GM12864 (cell line): ENCODE measurements around the gene CGB5.
"Not testable (repeated sequence)": the region's sequence is repeated elsewhere in the genome, so short reads cannot be mapped to it uniquely, and the experiment has no call there.

Source experiments
- DNase-seq: peaks from one replicate; pipeline ENCODE4 v3.0.0-alpha.2; 2011; ENCODE audit warnings: low read depth
- H3K4me3 ChIP-seq: 2 replicates; pipeline ENCODE4 v1.5.1; 2011; ENCODE audit warnings: mild to moderate bottlenecking, low read depth, low read length, control low read depth
- TF ChIP-seq, protein P1 (sequence below): IDR thresholded peaks from 2 replicates; pipeline ENCODE4 v1.5.1; 2011; ENCODE audit warnings: low read depth, mild to moderate bottlenecking, moderate library complexity, low read length, control low read depth, inconsistent platforms; ENCODE audit errors: missing control alignments

CGB5 gene

DNA sequence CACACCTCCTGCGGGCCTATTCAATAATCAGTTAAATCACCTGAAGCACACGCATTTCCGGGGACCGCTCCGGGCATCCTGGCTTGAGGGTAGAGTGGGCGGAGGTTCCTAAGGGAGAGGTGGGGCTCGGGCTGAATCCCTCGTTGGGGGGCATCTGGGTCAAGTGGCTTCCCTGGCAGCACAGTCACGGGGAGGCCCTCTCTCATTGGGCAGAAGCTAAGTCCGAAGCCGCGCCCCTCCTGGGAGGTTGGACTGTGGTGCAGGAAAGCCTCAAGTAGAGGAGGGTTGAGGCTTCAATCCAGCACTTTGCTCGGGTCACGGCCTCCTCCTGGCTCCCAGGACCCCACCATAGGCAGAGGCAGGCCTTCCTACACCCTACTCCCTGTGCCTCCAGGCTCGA is at the start of gene CGB5:
Gene CGB5, plus strand, starts transcription at position 301 of the 400 bp plus-strand sequence. CDS start 362 bp downstream, outside the sequence.
- DNase-seq, result not testable (repeated sequence)

DNA sequence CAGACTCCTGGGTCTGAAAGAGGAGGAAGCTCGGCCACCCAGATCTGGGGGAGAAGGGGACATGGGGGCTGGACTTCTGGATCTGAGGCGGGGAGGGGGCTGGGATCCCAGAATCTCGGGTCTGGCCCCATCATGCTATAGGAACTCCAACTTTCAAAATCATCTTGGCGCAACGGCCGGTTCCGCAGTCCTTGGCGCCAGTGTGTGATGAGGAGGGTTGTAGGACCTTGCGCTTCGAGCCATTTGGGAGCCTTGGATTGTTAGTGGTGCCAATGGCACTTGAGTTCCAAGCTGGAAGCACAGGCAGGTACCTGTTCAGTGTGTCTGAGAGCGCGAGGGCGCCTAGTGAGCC is 49.6 kb upstream of the CGB5 start:
- H3K4me3 ChIP-seq, result peak overlapping the region; percentile 98
- DNase-seq, result no peak

More for the DNA sequence above, at the start of gene CGB5:
- not testable (repeated sequence) for H3K4me3 ChIP-seq

DNA sequence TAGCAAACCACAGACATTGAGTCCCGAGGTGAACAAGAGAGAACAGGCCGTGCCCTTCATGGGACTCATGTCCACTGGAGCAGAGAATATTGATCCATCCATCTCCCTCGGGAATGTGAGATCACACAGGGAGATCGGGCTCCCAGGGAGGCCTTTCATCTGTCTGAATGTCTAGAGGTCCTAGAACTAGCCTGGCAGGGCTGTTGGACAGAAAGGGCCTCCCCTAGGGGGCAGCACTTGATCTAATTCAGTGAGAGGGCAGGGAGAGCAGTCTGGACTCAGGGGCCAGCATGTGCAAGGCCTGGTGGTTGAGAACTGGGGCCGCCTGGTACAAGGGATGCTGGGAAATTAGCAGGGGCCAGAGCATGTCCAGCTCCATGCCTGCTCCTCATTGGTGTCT is 45.7 kb upstream of the CGB5 start:
- H3K4me3 ChIP-seq, result no peak overlapping the region
- TF ChIP-seq, protein P1, sequence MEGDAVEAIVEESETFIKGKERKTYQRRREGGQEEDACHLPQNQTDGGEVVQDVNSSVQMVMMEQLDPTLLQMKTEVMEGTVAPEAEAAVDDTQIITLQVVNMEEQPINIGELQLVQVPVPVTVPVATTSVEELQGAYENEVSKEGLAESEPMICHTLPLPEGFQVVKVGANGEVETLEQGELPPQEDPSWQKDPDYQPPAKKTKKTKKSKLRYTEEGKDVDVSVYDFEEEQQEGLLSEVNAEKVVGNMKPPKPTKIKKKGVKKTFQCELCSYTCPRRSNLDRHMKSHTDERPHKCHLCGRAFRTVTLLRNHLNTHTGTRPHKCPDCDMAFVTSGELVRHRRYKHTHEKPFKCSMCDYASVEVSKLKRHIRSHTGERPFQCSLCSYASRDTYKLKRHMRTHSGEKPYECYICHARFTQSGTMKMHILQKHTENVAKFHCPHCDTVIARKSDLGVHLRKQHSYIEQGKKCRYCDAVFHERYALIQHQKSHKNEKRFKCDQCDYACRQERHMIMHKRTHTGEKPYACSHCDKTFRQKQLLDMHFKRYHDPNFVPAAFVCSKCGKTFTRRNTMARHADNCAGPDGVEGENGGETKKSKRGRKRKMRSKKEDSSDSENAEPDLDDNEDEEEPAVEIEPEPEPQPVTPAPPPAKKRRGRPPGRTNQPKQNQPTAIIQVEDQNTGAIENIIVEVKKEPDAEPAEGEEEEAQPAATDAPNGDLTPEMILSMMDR, result peak; percentile 64
- no peak for DNase-seq

More for the DNA sequence above, 49.6 kb upstream of the CGB5 start:
- TF ChIP-seq, protein P1, result no peak

DNA sequence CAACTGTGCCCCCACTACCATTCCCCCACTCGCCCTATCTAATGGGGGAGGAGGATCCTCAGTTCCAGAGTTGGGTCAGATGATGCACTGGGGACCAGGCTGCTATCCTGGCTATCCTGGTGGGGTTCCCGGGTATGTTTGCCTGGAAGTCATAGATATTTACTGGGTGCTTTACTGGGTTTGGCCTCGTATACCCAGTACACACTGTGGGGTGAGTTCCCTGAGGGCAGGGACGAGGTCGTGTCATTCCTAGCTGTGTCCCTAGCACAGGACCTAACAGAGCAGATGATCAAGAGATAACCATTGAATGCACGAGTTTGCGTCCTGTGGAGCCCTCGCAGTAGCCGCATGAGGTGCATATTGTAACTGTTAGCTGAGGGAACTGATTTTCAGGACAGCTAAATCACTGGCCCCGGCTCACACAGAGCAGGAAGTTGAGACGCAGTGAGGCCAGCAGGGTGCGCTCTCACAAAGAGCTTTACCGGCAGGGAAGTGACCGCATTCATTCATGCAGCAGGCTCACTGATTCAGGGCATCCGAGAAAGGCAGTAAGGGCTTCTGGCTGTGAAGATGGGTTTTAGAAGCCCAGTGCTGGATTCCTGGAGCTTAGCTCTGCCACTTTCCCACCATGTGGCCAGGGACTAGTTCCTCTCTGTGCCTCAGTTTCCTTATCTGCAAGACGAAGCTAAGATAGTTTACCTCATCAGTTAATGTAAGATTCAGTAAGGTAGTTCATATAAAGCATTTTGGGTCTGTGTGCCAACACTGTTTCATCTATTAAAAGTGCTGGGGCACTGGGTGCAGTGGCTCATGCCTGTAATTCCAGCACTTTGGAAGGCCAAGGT is 43.9 kb upstream of the CGB5 start:
- DNase-seq, result no peak
- TF ChIP-seq, protein P1, result peak; percentile 91
- H3K4me3 ChIP-seq, result no peak overlapping the region

DNA sequence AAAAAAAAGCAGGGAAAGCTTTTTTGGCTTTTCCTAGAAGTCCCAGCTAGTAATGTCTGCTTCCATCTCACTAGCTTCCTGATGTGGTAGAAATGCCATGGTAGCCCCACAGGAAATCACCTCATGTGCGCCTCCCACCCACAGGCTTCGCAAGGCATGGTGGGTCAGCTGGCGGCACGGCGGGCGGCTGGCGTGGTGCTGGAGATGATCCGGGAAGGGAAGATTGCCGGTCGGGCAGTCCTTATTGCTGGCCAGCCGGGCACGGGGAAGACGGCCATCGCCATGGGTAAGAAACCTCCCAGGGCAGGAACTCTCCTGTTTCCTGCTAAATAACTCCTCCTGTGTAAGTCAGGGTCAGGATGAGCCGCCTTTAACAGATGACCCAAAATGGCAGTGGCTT is 39.5 kb upstream of the CGB5 start:
- no peak for DNase-seq
- H3K4me3 ChIP-seq, result no peak overlapping the region
- TF ChIP-seq, protein P1, result no peak

DNA sequence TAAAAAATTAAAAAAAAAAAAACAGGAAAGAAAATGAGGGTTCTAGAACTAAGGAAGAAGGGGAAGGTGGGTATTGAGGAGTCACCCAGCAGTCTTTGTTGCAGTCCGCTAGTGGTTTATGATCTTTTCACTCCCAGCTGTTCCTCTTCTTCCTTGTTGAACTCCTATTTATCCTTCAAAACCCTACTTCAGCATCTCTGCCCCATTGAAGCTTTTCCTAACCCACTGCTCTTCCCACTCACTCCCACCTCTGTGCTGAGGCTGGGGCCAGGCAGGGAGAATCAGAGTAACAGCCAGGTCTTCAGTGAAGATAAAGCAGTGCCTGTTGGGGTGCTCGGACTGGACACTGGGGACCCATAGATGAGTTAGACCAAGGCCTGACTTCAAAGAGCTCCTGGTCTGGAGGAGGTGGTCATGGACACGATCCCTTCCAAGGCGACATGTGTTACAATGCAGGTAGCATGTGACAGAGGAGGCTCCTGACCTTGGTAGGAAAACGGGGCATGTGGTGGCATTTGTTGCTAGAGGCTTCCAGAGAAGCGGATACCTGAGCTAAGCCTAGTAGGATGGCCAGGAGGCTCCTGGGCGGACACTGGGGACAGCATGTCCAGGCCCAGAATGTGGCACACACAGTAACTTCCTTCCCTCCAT is 38.6 kb upstream of the CGB5 start:
- no peak overlapping the region for H3K4me3 ChIP-seq
- DNase-seq, result no peak
- TF ChIP-seq, protein P1, result no peak

DNA sequence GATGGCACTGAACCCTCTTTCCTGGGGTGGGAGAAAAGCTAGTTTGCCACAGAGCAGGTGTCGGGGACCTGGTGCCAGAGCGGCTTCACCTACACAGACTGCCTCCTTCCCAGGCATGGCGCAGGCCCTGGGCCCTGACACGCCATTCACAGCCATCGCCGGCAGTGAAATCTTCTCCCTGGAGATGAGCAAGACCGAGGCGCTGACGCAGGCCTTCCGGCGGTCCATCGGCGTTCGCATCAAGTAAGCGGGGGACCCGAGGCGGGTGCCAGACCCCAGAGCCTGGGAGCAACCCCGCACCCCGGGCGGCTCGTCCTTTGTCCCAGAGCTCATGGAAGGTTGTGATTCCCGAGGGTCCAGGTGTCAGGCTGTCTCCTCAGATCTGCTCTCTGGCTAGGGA is 36.7 kb upstream of the CGB5 start:
- H3K4me3 ChIP-seq, result no peak overlapping the region
- DNase-seq, result no peak
- TF ChIP-seq, protein P1, result no peak
